Eye (tissue), 1 donor: ENCODE results near the gene YIF1A.
"Not testable (repeated sequence)": the region's sequence is repeated elsewhere in the genome, so short reads cannot be mapped to it uniquely, and the experiment has no call there.

ENCODE experiments used
- DNase-seq: peaks from one replicate; pipeline ENCODE4 v3.0.0-alpha.2; 2015

Gene YIF1A

GRCh38 chr11:66325263-66325671, 36.3 kb upstream of the YIF1A start:
- DNase-seq: peak; percentile 22

GRCh38 chr11:66324664-66325063, 35.7 kb upstream of the YIF1A start:
- DNase-seq: peak; percentile 28

GRCh38 chr11:66323684-66324083, 34.7 kb upstream of the YIF1A start:
- DNase-seq: no peak

- DNase-seq: no peak
Observed at GRCh38 chr11:66322732-66323427, 33.9 kb upstream of the YIF1A start.

- no peak for DNase-seq
Observed at GRCh38 chr11:66321606-66322005, 32.7 kb upstream of the YIF1A start.

DNA sequence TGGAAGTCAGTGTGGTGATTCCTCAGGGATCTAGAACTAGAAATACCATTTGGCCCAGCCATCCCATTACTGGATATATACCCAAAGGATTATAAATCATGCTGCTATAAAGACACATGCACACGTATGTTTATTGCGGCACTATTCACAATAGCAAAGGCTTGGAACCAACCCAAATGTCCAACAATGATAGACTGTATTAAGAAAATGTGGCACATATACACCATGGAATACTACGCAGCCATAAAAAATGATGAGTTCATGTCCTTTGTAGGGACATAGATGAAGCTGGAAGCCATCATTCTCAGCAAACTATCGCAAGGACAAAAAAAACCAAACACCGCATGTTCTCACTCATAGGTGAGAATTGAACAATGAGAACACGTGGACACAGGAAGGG, 31.8 kb upstream of the YIF1A start:
- not testable (repeated sequence) for DNase-seq

DNA sequence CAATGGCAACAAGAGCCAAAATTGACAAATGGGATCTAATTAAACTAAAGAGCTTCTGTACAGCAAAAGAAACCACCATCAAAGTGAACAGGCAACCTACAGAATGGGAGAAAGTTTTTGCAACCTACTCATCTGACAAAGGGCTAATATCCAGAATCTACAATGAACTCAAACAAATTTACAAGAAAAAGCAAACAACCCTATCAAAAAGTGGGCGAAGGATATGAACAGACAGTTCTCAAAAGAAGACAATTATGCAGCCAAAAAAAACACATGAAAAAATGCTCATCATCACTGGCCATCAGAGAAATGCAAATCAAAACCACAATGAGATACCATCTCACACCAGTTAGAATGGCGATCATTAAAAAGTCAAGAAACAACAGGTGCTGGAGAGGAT, 31.3 kb upstream of the YIF1A start:
- DNase-seq: not testable (repeated sequence)

DNA sequence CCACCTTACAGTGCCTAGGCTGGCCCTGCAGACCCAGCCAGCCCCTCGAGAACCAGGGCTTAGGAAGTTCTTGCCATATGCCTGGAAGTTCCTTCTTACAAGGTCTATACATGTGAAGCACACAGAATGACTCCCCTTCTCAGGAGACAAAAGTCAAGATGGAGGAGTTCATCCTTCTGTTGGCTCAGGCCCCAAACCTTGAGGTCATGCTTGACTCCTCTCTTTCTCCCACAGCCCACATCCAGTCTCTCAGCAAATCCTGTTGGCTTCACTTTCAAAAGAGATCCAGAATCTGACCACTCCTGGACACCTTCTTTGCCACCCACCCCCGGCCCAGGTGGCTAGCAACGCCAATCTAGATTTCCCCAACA, 29.6 kb upstream of the YIF1A start:
- peak; percentile 13 for DNase-seq

- DNase-seq: peak; percentile 68
Observed at GRCh38 chr11:66317723-66318599, 29.0 kb upstream of the YIF1A start.

DNA sequence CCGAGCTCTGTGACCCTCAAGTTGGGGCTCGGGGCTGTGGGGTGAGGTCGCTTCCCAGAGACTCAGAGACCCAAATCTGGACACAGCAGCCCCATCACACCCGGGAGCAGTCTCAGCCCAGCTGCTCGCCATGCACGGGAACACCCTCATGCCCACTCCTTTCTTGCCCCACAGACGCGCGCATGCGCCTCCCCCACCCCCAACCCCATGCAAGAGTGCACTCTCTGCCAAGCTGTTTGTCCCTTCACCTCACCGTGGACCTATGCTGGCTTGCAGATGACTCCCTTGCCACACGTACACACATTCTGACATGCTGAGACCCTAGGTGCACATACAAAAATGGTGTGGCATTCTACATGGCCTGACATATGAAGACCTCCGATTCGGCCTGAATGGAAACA, 28.4 kb upstream of the YIF1A start:
- DNase-seq: peak; percentile 78

DNA sequence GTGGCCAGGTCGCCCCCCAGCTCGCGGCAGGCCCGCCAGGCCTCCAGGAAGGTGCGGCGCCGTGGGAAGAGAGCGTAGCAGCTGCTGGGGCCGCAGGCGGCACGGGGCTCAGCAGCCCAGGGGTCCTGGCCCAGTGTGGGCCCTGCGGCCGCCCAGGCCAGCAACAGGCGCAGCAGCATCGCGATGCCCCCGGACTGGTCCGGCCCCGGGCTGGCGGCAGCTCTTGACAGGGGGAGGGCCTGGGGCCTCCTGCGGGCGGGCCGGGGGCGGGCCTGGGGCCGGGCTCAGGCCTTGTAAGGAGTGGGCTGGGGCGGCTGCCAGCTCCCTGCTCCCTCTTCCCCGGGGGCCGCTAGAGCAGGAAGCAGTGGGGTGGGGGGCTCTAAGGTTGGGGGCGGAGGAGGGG, 27.9 kb upstream of the YIF1A start, which contains the start of gene CD248:
TSS of gene CD248 (minus strand) at position 196 of the 403 bp plus-strand sequence. CDS start at position 179, 17 bp downstream.
- DNase-seq: peak; percentile 75

DNA sequence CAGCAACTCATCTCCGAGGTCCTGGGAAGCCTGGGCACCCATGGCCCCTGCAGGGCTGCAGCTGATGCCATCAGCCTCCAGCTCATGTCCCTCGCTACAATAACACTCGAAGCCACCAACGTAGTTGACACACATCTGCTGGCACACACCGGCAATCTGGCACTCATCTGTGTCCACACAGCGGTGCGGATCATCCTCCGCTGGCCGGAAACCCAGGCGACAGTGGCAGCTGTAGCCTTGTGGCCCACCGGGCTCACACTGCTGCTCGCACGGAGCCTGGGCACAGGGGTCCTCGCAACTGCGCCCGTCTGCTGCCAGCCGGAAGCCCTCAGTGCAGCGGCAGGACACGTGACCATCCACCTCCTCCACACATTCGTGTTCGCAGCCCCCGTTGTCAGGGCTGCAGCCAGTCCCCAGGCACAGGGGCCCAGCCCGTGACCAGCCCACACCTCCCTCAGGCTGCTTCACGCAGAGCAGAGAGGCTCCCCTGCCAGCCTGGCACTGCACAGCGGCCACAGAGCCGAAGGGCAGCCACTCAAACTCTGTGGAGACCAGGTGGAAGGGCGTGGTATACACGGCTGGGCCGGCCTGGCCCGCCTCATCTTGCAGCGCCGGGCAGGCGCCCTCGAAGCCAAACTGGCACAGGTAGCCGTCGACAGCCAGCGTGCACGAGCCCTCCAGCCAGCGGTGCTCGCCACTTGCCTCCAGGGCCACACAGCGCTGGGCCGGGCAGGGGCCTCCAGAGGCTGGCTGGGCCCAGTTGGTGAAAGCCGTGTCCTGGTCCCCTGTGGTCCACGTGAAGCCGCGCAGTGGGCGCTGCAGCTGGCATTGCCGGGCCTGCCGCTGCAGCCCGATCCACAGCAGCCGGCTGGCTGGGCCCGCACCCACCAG, 27.2 kb upstream of the YIF1A start:
- DNase-seq: no peak

- no peak for DNase-seq
Observed at GRCh38 chr11:66315498-66315885, 26.5 kb upstream of the YIF1A start.

- no peak for DNase-seq
Observed at GRCh38 chr11:66314561-66315497, 25.9 kb upstream of the YIF1A start.

GRCh38 chr11:66314186-66314501, 25.2 kb upstream of the YIF1A start:
- DNase-seq: no peak

- peak; percentile 95 for DNase-seq
Observed at GRCh38 chr11:66313321-66314185, 24.6 kb upstream of the YIF1A start.

- peak; percentile 98 for DNase-seq
Observed at GRCh38 chr11:66312549-66313320, 23.8 kb upstream of the YIF1A start.

DNA sequence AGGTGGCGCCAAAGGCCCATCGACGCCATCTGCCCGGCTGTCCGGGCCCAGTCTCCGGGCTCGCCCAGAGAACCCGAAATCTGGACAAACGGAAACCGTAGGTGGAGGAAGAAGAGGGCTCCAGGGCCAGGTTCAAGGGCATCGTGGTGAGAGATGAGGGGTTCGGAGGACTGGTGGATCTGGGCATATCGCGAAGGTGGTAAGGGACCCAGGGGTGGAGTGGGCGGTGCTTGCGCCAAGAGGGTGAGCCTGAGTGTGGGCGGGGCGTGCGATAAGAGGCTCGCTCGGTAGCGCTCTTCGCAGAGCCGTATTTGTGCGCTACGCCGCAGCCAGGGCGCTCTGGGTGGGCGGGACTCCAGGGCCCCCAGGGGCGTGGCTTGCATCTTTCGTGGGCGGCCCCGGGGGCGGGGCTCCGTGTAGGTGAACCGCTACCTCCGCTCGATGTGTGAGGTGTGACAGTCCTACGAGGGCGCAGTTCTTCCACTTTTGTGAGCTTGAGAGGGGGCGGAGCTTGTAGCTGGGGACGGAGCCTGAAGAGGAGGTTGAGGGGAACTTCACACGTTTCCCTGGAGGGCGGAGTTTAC, 23.1 kb upstream of the YIF1A start:
- peak; percentile 96 for DNase-seq

DNA sequence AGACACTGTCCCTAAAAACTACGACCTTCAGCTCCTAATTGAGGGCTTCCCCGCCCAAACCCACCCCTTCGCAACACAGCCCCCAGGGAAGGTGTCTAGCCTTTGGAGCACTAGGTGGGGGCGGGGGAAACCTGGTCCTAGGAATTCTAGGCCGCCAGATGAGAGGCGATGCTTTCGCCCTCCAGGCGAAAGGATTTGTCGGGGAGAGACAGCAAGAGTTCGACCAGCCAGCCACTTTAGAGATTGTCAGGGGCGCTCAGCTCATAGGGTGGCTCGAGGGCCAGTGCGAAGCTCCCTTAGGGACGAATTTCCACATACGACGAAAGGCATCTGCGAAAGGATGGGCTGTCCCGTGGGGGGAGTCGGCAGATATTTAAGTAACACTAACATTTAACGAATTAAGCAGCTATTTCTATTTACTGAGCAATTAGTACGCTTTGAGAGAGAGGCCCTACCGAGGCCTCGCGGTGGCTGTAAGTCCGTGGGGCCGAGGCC, 22.6 kb upstream of the YIF1A start:
- DNase-seq: no peak
